Panc1 (cell line): ENCODE results near the gene TACO1. TPM values are rescaled to one million over a fixed set of nuclear protein-coding genes. Genes with fewer than 3 reads are reported as not detected.

Experiments used
- ATAC-seq: fragments of 200-7000 bp; cut with Tn5 transposase; 2 replicates; pipeline ENCODE4 v1.9.1; 2020; ENCODE audit warnings: mild to moderate bottlenecking, moderate library complexity
- BruUV-seq: library from RNA; stranded (reverse); fragments of 400-500 nt; replicated peaks from 2 replicates; lab custom pipeline; 2021; lab: Mats Ljungman, UMichigan
- CTCF ChIA-PET: fragments of 300-600 bp; sonication (Branson Sonifier 250); formaldehyde crosslinking; loops from one replicate; lab custom pipeline; 2022; ENCODE audit warnings: antibody characterized with exemption; lab: Charles Lee
- POLR2A ChIA-PET: fragments of 300-600 bp; sonication (Branson Sonifier 250); formaldehyde crosslinking; loops from one replicate; lab custom pipeline; 2022; ENCODE audit warnings: antibody characterized with exemption; lab: Charles Lee
- DNase-seq: peaks from one replicate; pipeline ENCODE4 v3.0.0-alpha.2; 2010; ENCODE audit warnings: low read depth, low spot score
- H3K27ac ChIP-seq: 2 replicates; pipeline ENCODE4 v1.5.1; 2011; ENCODE audit warnings: mild to moderate bottlenecking, low read length, inconsistent platforms
- H3K27me3 ChIP-seq: fragments of 200-500 bp; sonication (Bioruptor generic); 2 replicates; pipeline ENCODE4 v1.6.0; 2014; ENCODE audit warnings: low read length, inconsistent platforms; ENCODE audit not compliant: control insufficient read depth, insufficient read depth
- H3K36me3 ChIP-seq: fragments of 200-500 bp; sonication (Bioruptor generic); 2 replicates; pipeline ENCODE4 v1.5.1; 2014; ENCODE audit warnings: inconsistent platforms, mild to moderate bottlenecking, low read length, moderate library complexity; ENCODE audit not compliant: control insufficient read depth, insufficient read depth
- H3K4me1 ChIP-seq: 2 replicates; pipeline ENCODE4 v1.5.1; 2011; ENCODE audit warnings: inconsistent platforms, mild to moderate bottlenecking, low read length, moderate library complexity; ENCODE audit not compliant: control insufficient read depth, insufficient read depth
- H3K4me3 ChIP-seq, 2 experiments: 2 replicates each; pipeline ENCODE4 v1.5.1; 2011 to 2012; ENCODE audit warnings: low read depth in 2 of 2, low read length in 2 of 2, mild to moderate bottlenecking in 2 of 2, inconsistent platforms in 1 of 2, moderate library complexity in 1 of 2
- H3K9me3 ChIP-seq: fragments of 200-500 bp; sonication (Bioruptor generic); 2 replicates; pipeline ENCODE4 v1.5.1; 2014; ENCODE audit warnings: low read depth, mild to moderate bottlenecking, inconsistent platforms, low read length, moderate library complexity; ENCODE audit not compliant: control insufficient read depth, insufficient read depth
- POLR2AphosphoS5 ChIP-seq: IDR thresholded peaks from 2 replicates; pipeline ENCODE4 v1.6.1; 2012; ENCODE audit warnings: mild to moderate bottlenecking, low read depth, low read length, moderate library complexity
- SIN3A ChIP-seq: IDR thresholded peaks from 2 replicates; pipeline ENCODE4 v1.6.1; 2012; ENCODE audit warnings: low read depth, mild to moderate bottlenecking, low read length, moderate library complexity, borderline replicate concordance; ENCODE audit not compliant: insufficient read depth
- TCF7L2 ChIP-seq: IDR thresholded peaks from 2 replicates; pipeline ENCODE4 v1.6.1; 2011; ENCODE audit warnings: mild to moderate bottlenecking, low read depth, low read length, inconsistent platforms
- in situ Hi-C: cut with HindIII; loops from 2 replicates; pipeline ENCODE4 v1.10.0; 2016; ENCODE audit warnings: low sequenced_read_pairs, low pct_unique_long_range_greater_than_20kb
- intact Hi-C: fragments of 100-400 bp; cut with micrococcal nuclease; formaldehyde crosslinking; loops from one replicate; pipeline ENCODE4 v1.10.0; 2022; ENCODE audit not compliant: unreplicated experiment
- total RNA-seq: library from RNA; stranded (reverse); gene quantifications from one replicate; pipeline ENCODE4 v1.2.1, GENCODE V29; 2021; ENCODE audit not compliant: unreplicated experiment
- TF ChIP-seq, protein P1 (sequence below), 2 experiments: IDR thresholded peaks; 2 replicates each; pipeline ENCODE4 v1.6.1; 2011 to 2012; ENCODE audit warnings: low read depth in 2 of 2, control low read depth in 1 of 2, low read length in 1 of 2, mild to moderate bottlenecking in 1 of 2, moderate library complexity in 1 of 2; ENCODE audit not compliant: insufficient read depth in 1 of 2
- TF ChIP-seq, protein P2 (sequence below): fragments of 450-650 bp; IDR thresholded peaks from 2 replicates; pipeline ENCODE4 v1.5.1; 2017; ENCODE audit warnings: mild to moderate bottlenecking

The TACO1 gene
- total RNA-seq, 1 experiment from 2014 or later = 17.9 TPM

DNA sequence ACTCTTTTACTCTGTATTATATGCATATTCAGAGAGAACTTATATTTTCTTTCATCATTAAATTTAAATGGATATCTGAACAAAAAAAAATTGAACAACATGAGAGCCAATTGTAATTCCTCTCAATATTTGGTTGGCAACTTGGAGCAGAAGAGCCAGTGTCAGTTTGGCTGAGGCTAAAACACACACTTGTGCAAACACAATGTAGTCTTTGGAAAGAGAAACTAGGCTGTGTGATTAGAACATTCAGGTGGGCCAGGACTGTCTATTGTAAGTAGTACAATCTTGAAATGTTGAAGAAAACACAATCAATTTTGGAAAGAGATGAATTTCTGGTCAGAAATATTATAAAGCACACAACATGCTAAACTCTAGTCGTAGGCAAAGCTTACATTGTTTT is 33.5 kb upstream of the TACO1 start:
- Histone ChIP-seq H3K27me3 (no peaks in the 10 kb centered on the region), H3K36me3 (no peaks in the 10 kb centered on the region), H3K9me3 (no peaks in the 10 kb centered on the region), H3K4me1 (no peaks in the 10 kb centered on the region), H3K4me3 (no peak overlapping the region), H3K27ac (no peak overlapping the region)
- ChIA-PET POLR2A (no interaction called here), CTCF (no interaction called here)
- intact Hi-C loops (no loop called here), in situ Hi-C loops (no loop called here)
- no peak for ATAC-seq
- no peak for TF ChIP-seq SIN3A
- no peak for TF ChIP-seq TCF7L2
- BruUV-seq = no TSS peak
- no peak for DNase-seq

DNA sequence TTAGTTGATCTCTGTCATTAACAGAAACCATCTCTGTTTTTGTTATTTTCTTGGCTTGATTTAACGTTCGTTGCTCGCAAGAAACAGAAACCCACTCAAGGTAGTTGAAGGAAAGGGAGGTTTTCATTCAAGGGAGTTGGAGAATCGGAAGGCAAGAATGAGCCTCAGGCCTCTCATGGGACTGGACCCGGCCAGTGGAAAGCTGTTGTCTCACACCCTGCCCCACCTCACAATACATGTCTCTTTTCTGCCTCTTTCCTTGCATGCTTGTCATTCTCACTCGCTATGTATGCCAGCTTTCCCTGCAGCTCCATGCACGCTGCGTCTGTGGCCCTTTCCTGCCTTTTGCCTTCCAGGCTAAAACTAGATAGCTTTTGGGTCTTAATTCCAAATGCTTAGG is 32.1 kb upstream of the TACO1 start:
- CTCF ChIA-PET = no interaction called here
- TF ChIP-seq TCF7L2 = no peak
- TF ChIP-seq, protein P1, sequence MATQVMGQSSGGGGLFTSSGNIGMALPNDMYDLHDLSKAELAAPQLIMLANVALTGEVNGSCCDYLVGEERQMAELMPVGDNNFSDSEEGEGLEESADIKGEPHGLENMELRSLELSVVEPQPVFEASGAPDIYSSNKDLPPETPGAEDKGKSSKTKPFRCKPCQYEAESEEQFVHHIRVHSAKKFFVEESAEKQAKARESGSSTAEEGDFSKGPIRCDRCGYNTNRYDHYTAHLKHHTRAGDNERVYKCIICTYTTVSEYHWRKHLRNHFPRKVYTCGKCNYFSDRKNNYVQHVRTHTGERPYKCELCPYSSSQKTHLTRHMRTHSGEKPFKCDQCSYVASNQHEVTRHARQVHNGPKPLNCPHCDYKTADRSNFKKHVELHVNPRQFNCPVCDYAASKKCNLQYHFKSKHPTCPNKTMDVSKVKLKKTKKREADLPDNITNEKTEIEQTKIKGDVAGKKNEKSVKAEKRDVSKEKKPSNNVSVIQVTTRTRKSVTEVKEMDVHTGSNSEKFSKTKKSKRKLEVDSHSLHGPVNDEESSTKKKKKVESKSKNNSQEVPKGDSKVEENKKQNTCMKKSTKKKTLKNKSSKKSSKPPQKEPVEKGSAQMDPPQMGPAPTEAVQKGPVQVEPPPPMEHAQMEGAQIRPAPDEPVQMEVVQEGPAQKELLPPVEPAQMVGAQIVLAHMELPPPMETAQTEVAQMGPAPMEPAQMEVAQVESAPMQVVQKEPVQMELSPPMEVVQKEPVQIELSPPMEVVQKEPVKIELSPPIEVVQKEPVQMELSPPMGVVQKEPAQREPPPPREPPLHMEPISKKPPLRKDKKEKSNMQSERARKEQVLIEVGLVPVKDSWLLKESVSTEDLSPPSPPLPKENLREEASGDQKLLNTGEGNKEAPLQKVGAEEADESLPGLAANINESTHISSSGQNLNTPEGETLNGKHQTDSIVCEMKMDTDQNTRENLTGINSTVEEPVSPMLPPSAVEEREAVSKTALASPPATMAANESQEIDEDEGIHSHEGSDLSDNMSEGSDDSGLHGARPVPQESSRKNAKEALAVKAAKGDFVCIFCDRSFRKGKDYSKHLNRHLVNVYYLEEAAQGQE (IDR thresholded peaks at IDR 0.05; ENCODE audit: insufficient read depth in 1 of 2, low read depth in 2 of 2, low read length in 1 of 2) = no peak
- TF ChIP-seq POLR2AphosphoS5 = no peak
- TF ChIP-seq, protein P2, sequence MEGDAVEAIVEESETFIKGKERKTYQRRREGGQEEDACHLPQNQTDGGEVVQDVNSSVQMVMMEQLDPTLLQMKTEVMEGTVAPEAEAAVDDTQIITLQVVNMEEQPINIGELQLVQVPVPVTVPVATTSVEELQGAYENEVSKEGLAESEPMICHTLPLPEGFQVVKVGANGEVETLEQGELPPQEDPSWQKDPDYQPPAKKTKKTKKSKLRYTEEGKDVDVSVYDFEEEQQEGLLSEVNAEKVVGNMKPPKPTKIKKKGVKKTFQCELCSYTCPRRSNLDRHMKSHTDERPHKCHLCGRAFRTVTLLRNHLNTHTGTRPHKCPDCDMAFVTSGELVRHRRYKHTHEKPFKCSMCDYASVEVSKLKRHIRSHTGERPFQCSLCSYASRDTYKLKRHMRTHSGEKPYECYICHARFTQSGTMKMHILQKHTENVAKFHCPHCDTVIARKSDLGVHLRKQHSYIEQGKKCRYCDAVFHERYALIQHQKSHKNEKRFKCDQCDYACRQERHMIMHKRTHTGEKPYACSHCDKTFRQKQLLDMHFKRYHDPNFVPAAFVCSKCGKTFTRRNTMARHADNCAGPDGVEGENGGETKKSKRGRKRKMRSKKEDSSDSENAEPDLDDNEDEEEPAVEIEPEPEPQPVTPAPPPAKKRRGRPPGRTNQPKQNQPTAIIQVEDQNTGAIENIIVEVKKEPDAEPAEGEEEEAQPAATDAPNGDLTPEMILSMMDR = no peak
- TF ChIP-seq SIN3A = no peak
- POLR2A ChIA-PET = interaction anchor here (0.6 kb wide), 1 partner anchor 292 kb away, joined by 3 read pairs; no protein-coding TSS in a partner anchor
- BruUV-seq = no TSS peak
- no peak overlapping the region for H3K4me3 ChIP-seq
- H3K9me3 ChIP-seq = no peaks in the 10 kb centered on the region
- H3K27ac ChIP-seq = no peak overlapping the region
- ATAC-seq (no peak), DNase-seq (no peak)
- intact Hi-C loops = no loop called here
- no peaks in the 10 kb centered on the region for H3K36me3 ChIP-seq
- H3K27me3 ChIP-seq = no peaks in the 10 kb centered on the region
- no peaks in the 10 kb centered on the region for H3K4me1 ChIP-seq
- in situ Hi-C loops = no loop called here

DNA sequence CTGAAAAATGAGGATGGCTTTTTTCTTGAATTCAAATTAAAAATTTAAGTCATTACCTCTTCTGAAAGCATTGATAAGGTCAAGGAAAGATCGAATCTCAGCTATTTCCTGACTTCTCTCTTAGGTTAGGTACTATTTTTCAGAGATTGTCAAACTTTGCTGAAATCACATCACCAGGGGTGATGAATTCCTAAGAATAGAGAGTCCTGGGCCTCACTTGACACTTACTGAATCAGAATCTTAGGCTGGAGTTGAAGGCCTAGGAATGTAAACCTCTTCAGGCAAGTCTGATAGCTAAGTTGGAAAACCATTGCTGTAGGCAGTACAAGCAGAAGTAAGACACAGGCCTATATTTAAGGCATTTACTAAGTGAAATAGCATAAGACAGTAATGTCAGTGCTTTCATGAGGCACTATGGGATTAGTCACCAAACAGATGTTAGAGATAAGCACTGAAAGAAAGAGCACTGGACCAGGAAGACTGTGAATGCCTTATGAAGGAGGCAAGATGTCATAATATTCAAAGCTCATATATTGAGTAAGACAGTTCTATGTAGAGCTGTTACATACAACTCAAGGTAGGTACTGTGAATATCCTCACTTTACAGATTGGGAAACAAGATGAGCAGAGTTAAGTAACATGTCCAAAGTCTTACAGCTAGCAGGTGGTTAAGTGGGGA is 28.9 kb upstream of the TACO1 start:
- BruUV-seq = no TSS peak
- no peak overlapping the region for H3K4me3 ChIP-seq
- CTCF ChIA-PET = interaction anchor here (0.8 kb wide), 1 partner anchor 146 kb away, joined by 3 read pairs; no protein-coding TSS in a partner anchor
- H3K27ac ChIP-seq = no peak overlapping the region
- in situ Hi-C loops (no loop called here), intact Hi-C loops (no loop called here)
- no peaks in the 10 kb centered on the region for H3K27me3 ChIP-seq
- peak; percentile 56; the same call in 1 of the 2 replicates for ATAC-seq
- no peak for DNase-seq
- no peaks in the 10 kb centered on the region for H3K4me1 ChIP-seq
- H3K36me3 ChIP-seq = no peaks in the 10 kb centered on the region
- H3K9me3 ChIP-seq = no peaks in the 10 kb centered on the region
- TF ChIP-seq SIN3A (no peak), TCF7L2 (no peak), POLR2AphosphoS5 (no peak)
- TF ChIP-seq, protein P2 = no peak
- TF ChIP-seq, protein P1 (IDR thresholded peaks at IDR 0.05; ENCODE audit: insufficient read depth in 1 of 2, low read depth in 2 of 2, low read length in 1 of 2) = no peak
- POLR2A ChIA-PET = interaction anchor here (0.6 kb wide), 1 partner anchor 207 kb away, joined by 6 read pairs; no protein-coding TSS in a partner anchor
